B cell (primary cell): Measurements from ENCODE around the gene OR9A2. TPM values are rescaled to one million over a fixed set of nuclear protein-coding genes. Genes with fewer than 3 reads are reported as not detected.

Experiments
- ATAC-seq: fragments of 200-7000 bp; cut with Tn5 transposase; one replicate; pipeline ENCODE4 v1.10.0; 2021; ENCODE audit warnings: low read depth, mild to moderate bottlenecking, moderate number of reproducible peaks, moderate library complexity
- CTCF ChIA-PET: fragments of 350-600 bp; sonication (Branson Sonifier 250); formaldehyde crosslinking; loops from one replicate; lab custom pipeline; 2021; ENCODE audit warnings: antibody characterized with exemption, inconsistent platforms; lab: Charles Lee
- POLR2A ChIA-PET: fragments of 350-600 bp; sonication (Branson Sonifier 250); formaldehyde crosslinking; loops from one replicate; lab custom pipeline; 2021; ENCODE audit warnings: antibody characterized with exemption; lab: Charles Lee
- DNase-seq: peaks from one replicate; pipeline ENCODE4 v3.0.0; 2013
- H2AFZ ChIP-seq: 2 replicates; pipeline ENCODE4 v1.6.1; 2012; ENCODE audit warnings: mild to moderate bottlenecking, low read depth, low read length; ENCODE audit not compliant: insufficient read depth, poor library complexity, severe bottlenecking
- H3K27ac ChIP-seq, 2 donors: 1 replicate in 1 of 2; 2 replicates in 1 of 2; pipeline ENCODE4 v1.5.1; 2012 to 2013; ENCODE audit warnings: low read length in 2 of 2, mild to moderate bottlenecking in 2 of 2, moderate library complexity in 1 of 2
- H3K27me3 ChIP-seq, 4 experiments: fragments of 200-600 bp in 1 of 4; sonication (generic) in 1 of 4; replicated peaks in 1 of 4; 1 replicate in 2 of 4; 2 replicates in 2 of 4; pipeline versions ENCODE4 v1.6.1 to v1.7.0; 2013 to 2016; ENCODE audit warnings: low read length in 3 of 4, mild to moderate bottlenecking in 2 of 4, mixed read lengths in 1 of 4, moderate library complexity in 1 of 4; ENCODE audit not compliant: insufficient read depth in 4 of 4, control insufficient read depth in 3 of 4; ENCODE audit errors: control extremely low read depth in 1 of 4
- H3K36me3 ChIP-seq, 2 experiments: replicated peaks in 1 of 2; 1 replicate in 1 of 2; 2 replicates in 1 of 2; pipeline versions ENCODE4 v1.6.1 to v1.7.1; 2013; ENCODE audit warnings: low read length in 1 of 2; ENCODE audit not compliant: insufficient read depth in 2 of 2, control insufficient read depth in 1 of 2; ENCODE audit errors: control extremely low read depth in 1 of 2, extremely low read depth in 1 of 2
- H3K4me1 ChIP-seq, 2 donors: fragments of 200-600 bp in 1 of 2; sonication (generic) in 1 of 2; 1 replicate in 1 of 2; 2 replicates in 1 of 2; pipeline versions ENCODE4 v1.5.1 to v1.6.1; 2013 to 2017; ENCODE audit warnings: low read length in 2 of 2; ENCODE audit not compliant: control insufficient read depth in 2 of 2, insufficient read depth in 2 of 2
- H3K4me2 ChIP-seq: replicated peaks from 2 replicates; pipeline ENCODE3; 2012; ENCODE audit warnings: mild to moderate bottlenecking, low read depth, low read length; ENCODE audit not compliant: poor library complexity, severe bottlenecking
- H3K4me3 ChIP-seq, 5 experiments: fragments of 200-600 bp in 1 of 5; sonication (generic) in 1 of 5; 1 replicate in 3 of 5; 2 replicates in 2 of 5; pipeline versions ENCODE4 v1.5.1 to v1.7.0; 2011 to 2016; ENCODE audit warnings: low read length in 4 of 5, mild to moderate bottlenecking in 4 of 5, low read depth in 2 of 5, control low read depth in 1 of 5, moderate library complexity in 1 of 5; ENCODE audit not compliant: insufficient read depth in 1 of 5; ENCODE audit errors: control extremely low read depth in 1 of 5, extremely low read depth in 1 of 5
- H3K79me2 ChIP-seq: fragments of 200-600 bp; sonication (generic); one replicate; pipeline ENCODE4 v1.6.0; 2016; ENCODE audit warnings: low read length; ENCODE audit not compliant: control insufficient read depth, insufficient read depth
- H3K9ac ChIP-seq: fragments of 200-600 bp; sonication (generic); 2 replicates; pipeline ENCODE4 v1.6.1; 2017; ENCODE audit warnings: mild to moderate bottlenecking, low read length, moderate library complexity
- H3K9me3 ChIP-seq, 3 donors: one replicate each; pipeline versions ENCODE4 v1.6.1 to v1.7.1; 2013; ENCODE audit warnings: low read length in 2 of 3; ENCODE audit not compliant: control insufficient read depth in 2 of 3, insufficient read depth in 1 of 3; ENCODE audit errors: control extremely low read depth in 1 of 3
- H4K20me1 ChIP-seq: 2 replicates; pipeline ENCODE4 v1.6.0; 2012; ENCODE audit warnings: mild to moderate bottlenecking, low read length; ENCODE audit not compliant: insufficient read depth, control insufficient read depth, poor library complexity, severe bottlenecking
- H3K27ac Mint-ChIP-seq: one replicate; pipeline ENCODE4 v1.8.0; 2021; ENCODE audit warnings: mixed read lengths
- H3K27me3 Mint-ChIP-seq: one replicate; pipeline ENCODE4 v1.8.0; 2021; ENCODE audit warnings: mixed read lengths
- H3K4me1 Mint-ChIP-seq: one replicate; pipeline ENCODE4 v1.8.0; 2021; ENCODE audit warnings: mixed read lengths
- H3K4me3 Mint-ChIP-seq: one replicate; pipeline ENCODE4 v1.8.0; 2021; ENCODE audit warnings: mixed read lengths
- H3K9me3 Mint-ChIP-seq: one replicate; pipeline ENCODE4 v1.8.0; 2022; ENCODE audit warnings: mixed read lengths; ENCODE audit not compliant: insufficient read depth
- CTCF ChIP-seq: fragments of 200-600 bp; IDR thresholded peaks from one replicate; pipeline ENCODE4 v1.8.0; 2022; ENCODE audit warnings: antibody characterized with exemption, mild to moderate bottlenecking
- EZH2 ChIP-seq: IDR thresholded peaks from 2 replicates; pipeline ENCODE4 v1.6.1; 2012; ENCODE audit warnings: borderline replicate concordance, low read depth, mild to moderate bottlenecking, moderate library complexity, low read length; ENCODE audit not compliant: insufficient read depth, poor library complexity, severe bottlenecking
- WGBS: methylation state at CpG from one replicate; pipeline ENCODE4 v1.1.5; 2013; ENCODE audit warnings: missing lambda C conversion rate; ENCODE audit not compliant: insufficient coverage; 5-methylcytosine and 5-hydroxymethylcytosine counted together
- intact Hi-C: fragments of 100-400 bp; cut with micrococcal nuclease; formaldehyde crosslinking; loops from one replicate; pipeline ENCODE4 v1.10.0; 2022
- polyA plus RNA-seq: library from polyadenylated mRNA; depleted of rRNA; stranded (reverse); fragments of >200 nt; gene quantifications from 2 replicates; pipeline ENCODE4 v1.2.3, GENCODE V29; 2012
- total RNA-seq, 2 donors: library from RNA; stranded (reverse); fragments of 120-200 nt in 1 of 2; gene quantifications; 1 replicate in 1 of 2; 2 replicates in 1 of 2; pipeline versions ENCODE4 v1.2.3 to v1.2.4, GENCODE V29; 2013 to 2022

OR9A2 gene
- total and polyA plus RNA-seq, 2 donors (not counting 1 experiment from before 2014, with no cell fraction given): not detected

GRCh38 chr7:143012001-143012400 lies 14.9 kb downstream of the OR9A2 start:
- H3K9ac ChIP-seq: no peak overlapping the region

More at GRCh38 chr7:143012001-143012400, 14.9 kb downstream of the OR9A2 start:
- Histone ChIP-seq H3K27ac (no peak overlapping the region), H3K4me3 (no peak overlapping the region), H3K79me2 (no peaks in the 10 kb centered on the region), H3K36me3 (no peaks in the 10 kb centered on the region), H2AFZ (no peak overlapping the region), H3K27me3 (no peaks in the 10 kb centered on the region), H3K4me1 (peaks cover 72 to 81% of the 10 kb centered on the region in 2 donors), H3K4me2 (peak overlapping the region; percentile 43), H3K9me3 (no peaks in the 10 kb centered on the region), H4K20me1 (no peaks in the 10 kb centered on the region)
- CTCF ChIA-PET: interaction anchor here (0.8 to 24.7 kb wide), 8 partner anchors 9 to 380 kb away, joined by 3 to 809 read pairs (median 4); partner anchors contain the start of gene TAS2R40
- Mint-ChIP-seq H3K4me3 (no peak overlapping the region), H3K27ac (no peak overlapping the region), H3K27me3 (no peaks in the 10 kb centered on the region), H3K9me3 (no peaks in the 10 kb centered on the region), H3K4me1 (peaks cover 83% of the 10 kb centered on the region)
- POLR2A ChIA-PET: interaction anchor here (0.5 kb wide), 1 partner anchor 938 kb away, joined by 5 read pairs; no protein-coding TSS in a partner anchor
- ATAC-seq: no peak
- 64% methylated on average over 7 of the region's 7 CpGs for WGBS
- TF ChIP-seq EZH2 (no peak), CTCF (no peak)
- no peak for DNase-seq
- intact Hi-C loops: no loop called here
